Ectodermal cell (in vitro differentiated cells): ENCODE measurements around the gene EDNRA.

Experiments
- H3K27ac ChIP-seq: 2 replicates; pipeline ENCODE4 v1.7.0; 2013; ENCODE audit warnings: mild to moderate bottlenecking, low read depth, low read length; ENCODE audit not compliant: insufficient read depth, poor library complexity, severe bottlenecking
- H3K27me3 ChIP-seq: 2 replicates; pipeline ENCODE4 v1.7.0; 2013; ENCODE audit warnings: mild to moderate bottlenecking, low read length; ENCODE audit not compliant: insufficient read depth, control insufficient read depth, poor library complexity, severe bottlenecking
- H3K36me3 ChIP-seq: one replicate; pipeline ENCODE4 v1.7.0; 2013; ENCODE audit warnings: low read length; ENCODE audit not compliant: control insufficient read depth, insufficient read depth
- H3K4me1 ChIP-seq: one replicate; pipeline ENCODE4 v1.7.0; 2013; ENCODE audit warnings: low read length; ENCODE audit not compliant: control insufficient read depth, insufficient read depth
- H3K4me3 ChIP-seq: 2 replicates; pipeline ENCODE4 v1.7.0; 2013; ENCODE audit warnings: low read depth, low read length, control low read depth; ENCODE audit not compliant: insufficient read depth
- H3K9me3 ChIP-seq: 2 replicates; pipeline ENCODE4 v1.7.0; 2013; ENCODE audit warnings: mild to moderate bottlenecking, low read length, moderate library complexity; ENCODE audit not compliant: control insufficient read depth
- WGBS, 2 experiments: methylation state at CpG; one replicate each; pipeline ENCODE4 v1.1.7; 2013; ENCODE audit warnings: missing lambda C conversion rate in 2 of 2; 5-methylcytosine and 5-hydroxymethylcytosine counted together

The EDNRA gene

GRCh38 chr4:147533331-147533730, 52.4 kb downstream of the EDNRA start:
- Histone ChIP-seq H3K27ac (no peak overlapping the region), H3K9me3 (no peaks in the 10 kb centered on the region), H3K27me3 (no peaks in the 10 kb centered on the region), H3K4me3 (no peak overlapping the region), H3K36me3 (no peaks in the 10 kb centered on the region), H3K4me1 (no peaks in the 10 kb centered on the region)
- WGBS, 2 experiments = 90 to 100% methylated on average over 1 of the region's 1 CpG

DNA sequence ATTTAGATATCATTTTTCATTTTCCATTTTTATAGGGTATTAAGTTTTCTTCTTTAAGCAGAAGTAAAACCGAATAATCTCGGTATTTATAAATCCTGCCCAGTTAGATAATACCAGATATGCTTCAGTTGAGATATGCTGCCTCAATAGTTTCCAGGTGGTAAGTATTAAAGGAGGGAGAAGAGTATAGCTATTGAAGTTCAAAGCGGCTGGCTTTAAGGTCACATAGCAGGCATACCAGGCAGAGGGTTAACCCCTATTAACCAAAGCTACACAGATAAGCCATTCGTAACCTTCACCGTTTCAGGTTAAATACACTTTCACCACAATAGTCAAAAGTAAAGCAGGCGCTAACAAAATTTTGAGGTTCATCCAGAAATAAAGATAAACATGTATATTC, 54.2 kb downstream of the EDNRA start:
- Histone ChIP-seq H3K9me3 (no peaks in the 10 kb centered on the region), H3K4me1 (no peaks in the 10 kb centered on the region), H3K36me3 (no peaks in the 10 kb centered on the region), H3K27me3 (no peaks in the 10 kb centered on the region), H3K4me3 (no peak overlapping the region), H3K27ac (no peak overlapping the region)
- 93 to 97% methylated on average over 3 to 6 of the region's 6 CpGs for WGBS, 2 experiments

DNA sequence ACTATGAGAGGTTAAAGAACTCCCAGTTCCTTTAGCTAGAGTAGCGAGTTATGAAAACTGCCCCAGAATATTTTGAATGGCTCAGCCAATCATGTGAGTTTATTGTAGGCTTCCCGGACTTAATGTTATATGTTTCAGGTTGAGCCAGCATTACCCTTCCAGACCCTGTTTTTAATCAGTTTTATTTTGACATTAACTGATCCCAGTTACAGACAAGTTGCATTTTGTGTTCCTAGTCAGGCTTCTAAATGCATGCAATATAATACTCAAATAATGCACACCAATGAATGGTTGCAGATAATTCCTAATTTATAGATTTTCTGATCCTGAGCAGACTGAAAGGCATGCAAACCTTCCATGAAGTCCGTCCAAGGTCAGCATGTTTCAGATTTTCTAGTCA, 57.8 kb downstream of the EDNRA start:
- Histone ChIP-seq H3K27ac (no peak overlapping the region), H3K4me1 (no peaks in the 10 kb centered on the region), H3K36me3 (peaks cover 3% of the 10 kb centered on the region), H3K27me3 (no peaks in the 10 kb centered on the region), H3K4me3 (no peak overlapping the region), H3K9me3 (no peaks in the 10 kb centered on the region)
- 93 to 98% methylated on average over 3 of the region's 3 CpGs for whole genome bisulfite sequencing, 2 experiments

DNA sequence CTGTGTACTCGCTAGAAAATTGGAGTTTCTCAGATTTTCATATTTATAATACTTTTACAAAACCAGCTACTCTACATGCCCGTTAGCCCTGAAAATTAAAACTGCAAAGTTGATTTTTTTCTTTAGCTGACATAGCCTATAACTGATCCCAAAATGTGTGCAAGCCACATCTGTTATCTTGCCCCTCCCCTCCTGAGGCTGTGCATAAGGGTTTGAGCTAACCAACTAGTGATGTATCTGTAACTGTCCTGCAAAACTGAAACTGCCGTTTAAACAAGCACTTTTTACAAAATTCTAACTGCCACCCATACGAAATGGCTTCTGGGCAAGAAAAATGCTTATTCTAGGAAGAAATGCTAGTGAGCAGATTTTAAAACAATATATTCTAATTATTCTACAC, 59.1 kb downstream of the EDNRA start:
- WGBS, 2 experiments = 96% methylated on average over 4 of the region's 4 CpGs

GRCh38 chr4:147542229-147542990, 61.5 kb downstream of the EDNRA start:
- Histone ChIP-seq H3K4me3 (no peak overlapping the region), H3K27me3 (no peaks in the 10 kb centered on the region), H3K4me1 (no peaks in the 10 kb centered on the region), H3K27ac (no peak overlapping the region), H3K36me3 (peaks cover 3% of the 10 kb centered on the region), H3K9me3 (no peaks in the 10 kb centered on the region)
- 92 to 95% methylated on average over 15 to 17 of the region's 17 CpGs for WGBS, 2 experiments

More for the DNA sequence above, 59.1 kb downstream of the EDNRA start:
- no peaks in the 10 kb centered on the region for H3K4me1 ChIP-seq
- H3K27ac ChIP-seq = no peak overlapping the region
- no peaks in the 10 kb centered on the region for H3K27me3 ChIP-seq
- no peak overlapping the region for H3K4me3 ChIP-seq
- peaks cover 3% of the 10 kb centered on the region for H3K36me3 ChIP-seq
- no peaks in the 10 kb centered on the region for H3K9me3 ChIP-seq

- no peak overlapping the region for H3K27ac ChIP-seq
Measured at GRCh38 chr4:147543034-147543433, 62.1 kb downstream of the EDNRA start.

DNA sequence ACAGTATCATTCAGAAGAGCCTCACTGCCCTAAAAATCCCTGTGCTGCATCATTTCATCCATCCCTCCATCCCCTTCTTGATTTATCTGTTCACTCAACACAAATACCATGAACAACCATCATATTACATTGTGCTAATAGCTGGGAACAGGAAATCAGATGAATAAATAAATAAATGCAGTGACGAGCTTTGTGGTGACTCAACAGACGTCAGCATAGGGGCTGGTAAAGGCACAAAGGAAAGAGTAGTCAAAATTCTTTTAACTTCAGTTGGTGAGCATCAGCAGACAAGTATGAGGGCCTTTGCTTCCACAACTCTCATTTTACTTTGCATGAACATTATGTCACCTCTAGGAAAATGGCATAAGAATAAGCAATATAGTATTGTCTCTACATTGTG, 65.5 kb downstream of the EDNRA start:
- WGBS, 2 experiments = 83 to 94% methylated on average over 2 of the region's 2 CpGs
- no peaks in the 10 kb centered on the region for H3K9me3 ChIP-seq
- H3K27ac ChIP-seq = no peak overlapping the region
- no peak overlapping the region for H3K4me3 ChIP-seq
- no peaks in the 10 kb centered on the region for H3K27me3 ChIP-seq
- peaks cover 3% of the 10 kb centered on the region for H3K36me3 ChIP-seq
- no peaks in the 10 kb centered on the region for H3K4me1 ChIP-seq

More at GRCh38 chr4:147543034-147543433, 62.1 kb downstream of the EDNRA start:
- H3K9me3 ChIP-seq = no peaks in the 10 kb centered on the region
- no peak overlapping the region for H3K4me3 ChIP-seq
- peaks cover 3% of the 10 kb centered on the region for H3K36me3 ChIP-seq
- H3K4me1 ChIP-seq = no peaks in the 10 kb centered on the region
- 100% methylated on average over 1 of the region's 1 CpG; no CpG with 5 or more reads in 1 of the 2 experiments for WGBS, 2 experiments
- H3K27me3 ChIP-seq = no peaks in the 10 kb centered on the region

DNA sequence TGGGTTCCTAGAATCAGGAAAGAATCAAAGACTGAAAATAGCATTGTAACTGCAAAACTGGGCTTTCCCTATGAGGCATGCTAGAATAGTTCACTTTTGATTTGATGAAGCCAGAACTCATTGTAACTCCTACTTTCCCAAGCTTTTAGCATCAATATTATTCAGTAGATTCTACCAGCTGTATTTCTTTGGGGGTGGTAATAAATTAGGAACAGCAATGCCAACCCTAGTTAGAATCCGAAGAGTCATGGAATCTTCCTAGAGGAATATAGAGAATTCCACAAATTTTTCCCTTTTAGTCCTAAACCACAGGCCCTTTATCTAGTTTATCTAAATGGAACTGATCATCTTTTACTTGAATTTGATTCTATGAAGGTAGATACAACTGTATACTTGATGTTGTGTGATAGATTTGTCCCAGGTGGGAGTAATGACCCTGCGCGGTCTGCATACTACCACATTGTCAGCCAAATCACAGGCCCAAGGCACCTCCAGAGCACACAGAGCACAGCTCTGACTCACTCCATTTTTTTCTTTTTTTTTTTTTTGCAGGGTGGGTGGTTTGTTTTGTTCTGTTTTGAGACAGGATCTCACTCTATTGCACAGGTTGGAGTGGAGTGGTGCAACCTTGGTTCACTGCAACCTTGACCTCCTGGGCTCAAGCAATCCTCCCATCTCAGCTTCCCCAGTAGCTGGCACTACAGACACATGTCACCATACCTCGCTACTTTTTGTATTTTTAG, 66.6 kb downstream of the EDNRA start:
- Histone ChIP-seq H3K27me3 (no peaks in the 10 kb centered on the region), H3K4me1 (no peaks in the 10 kb centered on the region), H3K9me3 (no peaks in the 10 kb centered on the region), H3K36me3 (peaks cover 3% of the 10 kb centered on the region), H3K27ac (no peak overlapping the region), H3K4me3 (no peak overlapping the region)
- WGBS, 2 experiments = 90 to 97% methylated on average over 1 to 3 of the region's 4 CpGs

GRCh38 chr4:147548256-147548655, 67.4 kb downstream of the EDNRA start:
- WGBS, 2 experiments = 88 to 92% methylated on average over 2 of the region's 2 CpGs
- Histone ChIP-seq H3K9me3 (no peaks in the 10 kb centered on the region), H3K36me3 (no peaks in the 10 kb centered on the region), H3K27ac (no peak overlapping the region), H3K4me3 (no peak overlapping the region), H3K4me1 (no peaks in the 10 kb centered on the region), H3K27me3 (no peaks in the 10 kb centered on the region)

DNA sequence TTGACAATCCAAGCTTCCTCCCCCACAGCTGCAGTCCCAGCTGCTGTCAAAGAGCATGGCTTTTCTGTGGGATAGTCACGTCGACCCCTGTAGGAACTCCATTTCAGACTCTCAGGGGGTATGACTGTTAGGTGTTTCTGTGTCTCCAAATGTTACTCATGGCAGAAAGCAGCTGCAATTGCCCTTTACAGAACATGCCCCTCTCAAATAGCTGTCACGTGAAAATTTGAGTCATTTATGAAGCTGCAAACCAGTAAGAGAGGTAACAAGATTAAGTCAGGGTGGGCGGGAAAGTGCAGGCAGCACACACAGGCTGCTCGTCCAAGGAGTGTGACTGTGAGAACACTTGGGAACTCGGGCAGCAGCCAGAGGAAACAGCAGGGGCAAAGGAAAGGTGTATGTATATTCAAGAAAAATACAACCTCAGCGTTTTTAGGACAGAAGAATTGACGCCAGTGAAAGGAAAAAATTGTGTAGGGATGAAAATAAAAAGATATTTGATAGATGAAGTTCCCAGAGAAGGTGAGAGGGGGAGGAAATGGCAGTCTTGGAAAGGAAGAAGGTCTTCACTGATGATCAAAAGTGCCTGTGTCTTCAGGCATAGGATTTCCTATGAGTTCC, 69.8 kb downstream of the EDNRA start:
- no peaks in the 10 kb centered on the region for H3K36me3 ChIP-seq
- 68 to 73% methylated on average over 8 of the region's 8 CpGs for WGBS, 2 experiments
- no peaks in the 10 kb centered on the region for H3K9me3 ChIP-seq
- H3K4me3 ChIP-seq = no peak overlapping the region
- H3K4me1 ChIP-seq = no peaks in the 10 kb centered on the region
- H3K27me3 ChIP-seq = no peaks in the 10 kb centered on the region
- no peak overlapping the region for H3K27ac ChIP-seq
